ENCODE measurements around the gene PRSS56. TPM values are rescaled to one million over a fixed set of nuclear protein-coding genes. Genes with fewer than 3 reads are reported as not detected.

Gene PRSS56
- total and polyA plus RNA-seq, 2 of the 8 experiments (the other 6 are each of a cell fraction or from before 2014, with no cell fraction given) = 0.03 TPM; not detected in 1

- Histone ChIP-seq H2BK15ac (ENCODE audit: low read length) (0 out of 2 replicates have a peak overlapping the region, but pooled peaks have one; percentile 29), H4K8ac (ENCODE audit: extremely low read depth, insufficient read depth, low read length) (0 out of 2 replicates have a peak overlapping the region, but pooled peaks have one; percentile 9), H4K91ac (replicated peaks; ENCODE audit: insufficient read length, low read length) (peak overlapping the region; percentile 77), H3K4me2 (ENCODE audit: insufficient read depth in 1 of 2, low read depth in 2 of 2, low read length in 2 of 2) (no peak overlapping the region), H3K14ac (ENCODE audit: insufficient read length) (no peak overlapping the region), H2AFZ (ENCODE audit: low read length) (no peak overlapping the region), H3K36me3 (ENCODE audit: control insufficient read depth in 2 of 4, insufficient read depth in 4 of 4, low read length in 3 of 4) (no peaks in the 10 kb centered on the region), H2BK120ac (replicated peaks; ENCODE audit: low read depth, low read length) (no peak overlapping the region), H3K9ac (replicated peaks in 1 of 4; ENCODE audit: extremely low read depth in 1 of 4, low read depth in 3 of 4, low read length in 3 of 4) (no peak overlapping the region), H2BK20ac (ENCODE audit: low read length) (no peak overlapping the region), H3K4me1 (replicated peaks in 1 of 4; ENCODE audit: control insufficient read depth in 3 of 4, insufficient read depth in 4 of 4, low read length in 3 of 4) (peaks cover 0 to 15% (median 10%) of the 10 kb centered on the region in 4 experiments; a peak in 6 of 7 replicates), H3K56ac (replicated peaks; ENCODE audit: insufficient read length, low read depth, low read length) (no peak overlapping the region), H3K23ac (ENCODE audit: insufficient read length) (no peak overlapping the region), H3K4me3 (ENCODE audit: extremely low read depth in 1 of 4, insufficient read depth in 2 of 4, low read depth in 3 of 4, low read length in 4 of 4) (no peak overlapping the region), H3K27ac (ENCODE audit: low read depth, low read length) (no peak overlapping the region), H4K20me1 (replicated peaks in 1 of 2; ENCODE audit: control insufficient read depth in 1 of 2, insufficient read depth in 2 of 2, low read length in 2 of 2) (peaks cover 4 to 7% of the 10 kb centered on the region in 2 experiments), H3K9me3 (ENCODE audit: insufficient read depth in 2 of 2, low read depth in 1 of 2, low read length in 1 of 2) (0 out of 4 replicates have a peak, but pooled peaks cover 0 to under 1% of the 10 kb centered on the region in 2 experiments), H3K4ac (replicated peaks; ENCODE audit: insufficient read length, low read depth, low read length) (no peak overlapping the region), H2BK12ac (ENCODE audit: low read depth, low read length) (no peak overlapping the region), H4K5ac (ENCODE audit: insufficient read length, low read depth, low read length) (no peak overlapping the region), H2BK5ac (ENCODE audit: low read depth, low read length) (no peak overlapping the region), H2AK5ac (ENCODE audit: low read depth, low read length) (no peak overlapping the region), H3K23me2 (ENCODE audit: low read depth, low read length) (0 out of 2 replicates have a peak, but pooled peaks cover 1% of the 10 kb centered on the region), H3K27me3 (replicated peaks in 1 of 4; ENCODE audit: control insufficient read depth in 3 of 4, extremely low read depth in 1 of 4, insufficient read depth in 3 of 4, low read length in 3 of 4) (no peaks in the 10 kb centered on the region), H3K79me2 (ENCODE audit: control insufficient read depth in 1 of 2, insufficient read depth in 2 of 2, low read length in 2 of 2) (no peaks in the 10 kb centered on the region), H3K79me1 (ENCODE audit: low read depth, low read length) (no peaks in the 10 kb centered on the region), H3K18ac (ENCODE audit: extremely low read depth, low read length) (no peak overlapping the region)
- WGBS, 2 experiments (ENCODE audit: extremely low coverage in 1 of 2, insufficient coverage in 1 of 2, insufficient read length in 1 of 2, insufficient replicate concordance in 2 of 2, low coverage in 1 of 2, low lambda C conversion rate in 2 of 2, missing lambda C conversion rate in 1 of 2) = 91% methylated on average over 18 of the region's 19 CpGs; no CpG with 5 or more reads in 1 of the 2 experiments
- CTCF ChIA-PET (ENCODE audit: partially characterized antibody) = interaction anchor here (1.6 kb wide), 1 partner anchor 18 kb away, joined by 4 read pairs; no protein-coding TSS in a partner anchor
- peak in 1 of 2 experiments; percentile 47 for DNase-seq (ENCODE audit: low read depth in 1 of 2, low spot score in 2 of 2)
- POLR2A ChIA-PET (ENCODE audit: partially characterized antibody) = interaction anchor here (0.9 to 4.0 kb wide), 2 partner anchors 9 to 10 kb away, joined by 3 to 24 read pairs; partner anchors contain the start of genes EIF4E2 and TIGD1
- TF ChIP-seq POLR2AphosphoS5 (IDR thresholded peaks at IDR 0.05; ENCODE audit: low read depth, low read length) (no peak), KDM5A (IDR thresholded peaks at IDR 0.05; ENCODE audit: low read length) (no peak), YY1 (IDR thresholded peaks at IDR 0.05; ENCODE audit: low read depth, low read length) (no peak), CBX5 (IDR thresholded peaks at IDR 0.05; ENCODE audit: low read depth, low read length) (no peak), EGR1 (IDR thresholded peaks at IDR 0.05; ENCODE audit: borderline replicate concordance, low read depth, low read length) (no peak), SIX5 (IDR thresholded peaks at IDR 0.05; ENCODE audit: low read depth, low read length) (no peak), ATF3 (IDR thresholded peaks at IDR 0.05; ENCODE audit: insufficient read depth, low read depth, low read length) (no peak), TBP (IDR thresholded peaks at IDR 0.05; ENCODE audit: low read depth, low read length) (no peak), CREB1 (IDR thresholded peaks at IDR 0.05) (no peak), TAF7 (optimal IDR thresholded peaks at IDR 0.05; ENCODE audit: borderline replicate concordance, low read depth, low read length) (no peak), JUND (IDR thresholded peaks at IDR 0.05; ENCODE audit: low read length) (no peak), SUZ12 (IDR thresholded peaks at IDR 0.05; ENCODE audit: low read length) (no peak), JUN (IDR thresholded peaks at IDR 0.05; ENCODE audit: low read depth, low read length) (no peak)
- no peak for FAIRE-seq
These were observed 21.2 kb downstream of the PRSS56 start for GRCh38 chr2:232541195-232541960.

Data from H1 (cell line).